Mucosa of descending colon (tissue), 3 donors: ENCODE data around the gene ENKD1. TPM values are rescaled to one million over a fixed set of nuclear protein-coding genes. Genes with fewer than 3 reads are reported as not detected.
A peak's percentile ranks its signal among the peaks of the same experiment; 100 is the strongest.

Source experiments
- ATAC-seq: fragments of 200-7000 bp; cut with Tn5 transposase; one replicate; pipeline ENCODE4 v1.9.1; 2020; ENCODE audit warnings: mild to moderate bottlenecking, moderate library complexity
- DNase-seq, 3 donors: peaks; one replicate each; pipeline ENCODE4 v3.0.0-alpha.2; 2020
- H3K36me3 ChIP-seq: fragments of 200-600 bp; one replicate; pipeline ENCODE4 v1.8.0; 2021; ENCODE audit warnings: low read depth, mild to moderate bottlenecking
- H3K4me1 ChIP-seq: fragments of 200-600 bp; one replicate; pipeline ENCODE4 v1.8.0; 2021; ENCODE audit warnings: low read depth, mild to moderate bottlenecking
- H3K4me3 ChIP-seq: fragments of 200-600 bp; one replicate; pipeline ENCODE4 v1.8.0; 2021; ENCODE audit warnings: mild to moderate bottlenecking
- H3K9me3 ChIP-seq: fragments of 200-600 bp; one replicate; pipeline ENCODE4 v1.8.0; 2021; ENCODE audit warnings: mild to moderate bottlenecking
- intact Hi-C, 2 donors: fragments of 100-400 bp; cut with DNase I in 1 of 2; cut with micrococcal nuclease in 1 of 2; formaldehyde crosslinking; loops; one replicate each; pipeline versions ENCODE4 v1.11.0 to v1.11.1; 2022; cut with DNase I, micrococcal nuclease
- total RNA-seq, 3 donors: library from RNA; stranded (reverse); fragmentation: NEBNext Ultra II Directional in 2 of 3; extraction: Animal tissue kit (Norgen Biotek cat#: 25700) in 2 of 3; gene quantifications; one replicate each; pipeline versions ENCODE4 v1.2.1 to v1.2.4, GENCODE V29; 2021 to 2023
- TF ChIP-seq, protein P1 (sequence below): fragments of 200-600 bp; IDR thresholded peaks from one replicate; pipeline ENCODE4 v1.8.0; 2022; ENCODE audit warnings: antibody characterized with exemption, mild to moderate bottlenecking
- donor health status: DM: no; HTN: no; CAD: no; lungs with moderate emphysema.
- donor health status: DM: no; HTN: no; CAD: no.
- donor health status: DM: no; HTN: yes; CAD: no.

Gene ENKD1
- total RNA-seq, 3 donors from 2014 or later, result 8.5 to 23.3 (median 9.0) TPM

DNA sequence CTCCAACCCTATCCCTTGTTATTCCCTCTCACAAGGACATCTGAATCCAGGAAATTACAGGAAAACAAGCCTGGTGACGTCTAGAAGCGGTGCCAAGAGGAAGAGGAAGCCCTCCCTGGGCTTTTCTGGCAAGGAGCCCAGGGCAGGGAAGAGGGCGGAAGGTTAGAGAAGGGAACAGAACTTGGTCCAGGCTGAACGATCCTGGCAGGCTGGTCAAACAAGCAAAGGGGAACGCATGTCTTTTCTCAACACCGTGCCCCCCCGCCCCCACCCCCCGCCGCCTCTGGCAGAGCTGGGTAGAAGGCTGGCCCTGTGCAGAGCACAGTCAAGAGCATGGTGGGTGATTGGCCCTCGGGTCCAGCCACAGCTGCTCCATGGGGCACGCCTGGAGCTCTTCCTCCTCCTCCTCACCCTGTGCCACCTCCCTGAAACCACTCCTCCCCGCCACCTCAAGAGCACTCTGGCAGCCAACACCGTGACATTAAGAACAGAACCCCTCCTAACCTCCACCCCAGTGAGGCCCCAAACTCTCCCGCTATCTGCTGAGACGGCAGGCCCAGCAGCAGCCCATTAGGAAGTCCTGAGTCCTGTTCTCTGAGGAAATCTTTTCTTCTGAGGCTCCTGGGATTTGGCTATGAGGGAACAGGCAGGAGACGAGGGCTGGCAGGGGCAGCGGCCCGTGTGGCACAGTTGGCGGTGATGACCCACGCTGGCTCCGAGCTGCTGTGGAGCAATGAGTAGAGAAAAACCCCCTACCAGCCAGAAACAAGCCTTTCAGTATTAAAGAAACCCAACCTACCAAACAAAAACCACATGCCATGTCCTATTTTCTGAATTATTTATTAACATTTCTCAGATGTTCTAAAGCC, 7.4 kb upstream of the ENKD1 start:
- intact Hi-C loops, result no loop called here
- no peaks in the 10 kb centered on the region for H3K36me3 ChIP-seq
- peak; percentile 84 to 86 (median 85) for DNase-seq
- ATAC-seq, result peak; percentile 75
- no peaks in the 10 kb centered on the region for H3K9me3 ChIP-seq
- TF ChIP-seq, protein P1, sequence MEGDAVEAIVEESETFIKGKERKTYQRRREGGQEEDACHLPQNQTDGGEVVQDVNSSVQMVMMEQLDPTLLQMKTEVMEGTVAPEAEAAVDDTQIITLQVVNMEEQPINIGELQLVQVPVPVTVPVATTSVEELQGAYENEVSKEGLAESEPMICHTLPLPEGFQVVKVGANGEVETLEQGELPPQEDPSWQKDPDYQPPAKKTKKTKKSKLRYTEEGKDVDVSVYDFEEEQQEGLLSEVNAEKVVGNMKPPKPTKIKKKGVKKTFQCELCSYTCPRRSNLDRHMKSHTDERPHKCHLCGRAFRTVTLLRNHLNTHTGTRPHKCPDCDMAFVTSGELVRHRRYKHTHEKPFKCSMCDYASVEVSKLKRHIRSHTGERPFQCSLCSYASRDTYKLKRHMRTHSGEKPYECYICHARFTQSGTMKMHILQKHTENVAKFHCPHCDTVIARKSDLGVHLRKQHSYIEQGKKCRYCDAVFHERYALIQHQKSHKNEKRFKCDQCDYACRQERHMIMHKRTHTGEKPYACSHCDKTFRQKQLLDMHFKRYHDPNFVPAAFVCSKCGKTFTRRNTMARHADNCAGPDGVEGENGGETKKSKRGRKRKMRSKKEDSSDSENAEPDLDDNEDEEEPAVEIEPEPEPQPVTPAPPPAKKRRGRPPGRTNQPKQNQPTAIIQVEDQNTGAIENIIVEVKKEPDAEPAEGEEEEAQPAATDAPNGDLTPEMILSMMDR, result no peak
- H3K4me1 ChIP-seq, result peaks cover 27% of the 10 kb centered on the region
- H3K4me3 ChIP-seq, result no peak overlapping the region

- Histone ChIP-seq H3K4me3 (no peak overlapping the region), H3K36me3 (no peaks in the 10 kb centered on the region), H3K9me3 (no peaks in the 10 kb centered on the region), H3K4me1 (peaks cover 24% of the 10 kb centered on the region)
- intact Hi-C loops, result no loop called here
- TF ChIP-seq, protein P1, result peak; percentile 66
- peak in 2 of 3 donors; percentile 82 to 84 for DNase-seq
- peak; percentile 61 for ATAC-seq
Observed at GRCh38 chr16:67672739-67673662, 6.5 kb upstream of the ENKD1 start.

DNA sequence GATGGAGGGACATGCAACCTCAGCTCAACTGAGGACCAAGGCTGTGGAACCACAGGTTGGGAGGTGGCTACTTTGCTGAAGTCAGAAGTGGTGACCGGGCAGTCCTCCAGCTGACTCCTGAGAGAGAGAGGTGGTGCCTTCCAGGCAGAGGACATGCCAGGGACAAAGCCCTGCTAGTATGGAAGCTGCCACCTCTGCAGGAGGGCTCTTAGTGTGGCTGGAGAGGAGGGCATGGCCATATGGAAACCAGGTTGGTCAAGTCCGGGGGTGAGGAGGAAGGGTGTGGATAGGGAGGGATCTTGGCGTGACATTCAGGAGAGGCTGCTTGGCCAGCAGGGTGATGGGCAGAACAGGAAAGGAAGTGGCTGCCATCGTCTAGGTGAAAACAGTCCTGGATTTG, 5.8 kb upstream of the ENKD1 start:
- no peaks in the 10 kb centered on the region for H3K36me3 ChIP-seq
- intact Hi-C loops, result no loop called here

DNA sequence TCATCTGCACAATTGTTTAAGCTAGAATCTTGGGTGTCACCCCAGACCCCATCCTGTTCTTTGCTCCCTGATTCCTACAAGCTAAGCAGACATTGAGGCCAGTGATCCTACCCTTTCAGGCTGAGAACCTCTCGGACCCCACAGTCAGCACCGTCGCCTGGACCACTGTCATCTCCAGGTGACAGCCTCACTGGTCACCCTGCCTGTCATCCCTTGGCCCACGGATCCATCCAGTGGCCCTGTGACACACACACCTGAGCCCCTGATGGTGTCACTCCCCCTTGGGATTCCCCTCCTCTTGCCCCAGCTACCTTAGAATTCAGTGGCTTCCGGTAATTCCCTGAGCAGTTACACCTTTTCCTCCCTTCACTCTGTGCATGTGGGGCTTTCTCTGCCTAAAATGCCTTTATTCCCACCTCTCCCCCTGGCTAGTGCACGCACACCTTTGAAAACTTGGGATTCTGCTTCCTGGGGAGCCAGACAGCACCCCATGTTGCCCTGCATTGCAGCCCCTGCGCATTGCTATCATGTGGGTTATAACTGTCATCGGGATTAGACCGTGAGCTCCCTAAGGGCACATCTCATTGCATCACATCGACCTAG, 3.0 kb upstream of the ENKD1 start:
- Histone ChIP-seq H3K4me1 (peaks cover 27% of the 10 kb centered on the region), H3K36me3 (no peaks in the 10 kb centered on the region), H3K9me3 (no peaks in the 10 kb centered on the region), H3K4me3 (no peak overlapping the region)
- intact Hi-C loops, result loop anchor here in 1 of 2 donors (10.0 kb wide), 1 partner anchor 125 kb away; no protein-coding TSS in a partner anchor
- DNase-seq (peak in 1 of 3 donors; percentile 21), ATAC-seq (no peak)
- TF ChIP-seq, protein P1, result no peak

More for the DNA sequence above, 5.8 kb upstream of the ENKD1 start:
- TF ChIP-seq, protein P1, result no peak
- Histone ChIP-seq H3K4me3 (no peak overlapping the region), H3K4me1 (peaks cover 29% of the 10 kb centered on the region), H3K9me3 (no peaks in the 10 kb centered on the region)
- ATAC-seq, result no peak
- no peak for DNase-seq

DNA sequence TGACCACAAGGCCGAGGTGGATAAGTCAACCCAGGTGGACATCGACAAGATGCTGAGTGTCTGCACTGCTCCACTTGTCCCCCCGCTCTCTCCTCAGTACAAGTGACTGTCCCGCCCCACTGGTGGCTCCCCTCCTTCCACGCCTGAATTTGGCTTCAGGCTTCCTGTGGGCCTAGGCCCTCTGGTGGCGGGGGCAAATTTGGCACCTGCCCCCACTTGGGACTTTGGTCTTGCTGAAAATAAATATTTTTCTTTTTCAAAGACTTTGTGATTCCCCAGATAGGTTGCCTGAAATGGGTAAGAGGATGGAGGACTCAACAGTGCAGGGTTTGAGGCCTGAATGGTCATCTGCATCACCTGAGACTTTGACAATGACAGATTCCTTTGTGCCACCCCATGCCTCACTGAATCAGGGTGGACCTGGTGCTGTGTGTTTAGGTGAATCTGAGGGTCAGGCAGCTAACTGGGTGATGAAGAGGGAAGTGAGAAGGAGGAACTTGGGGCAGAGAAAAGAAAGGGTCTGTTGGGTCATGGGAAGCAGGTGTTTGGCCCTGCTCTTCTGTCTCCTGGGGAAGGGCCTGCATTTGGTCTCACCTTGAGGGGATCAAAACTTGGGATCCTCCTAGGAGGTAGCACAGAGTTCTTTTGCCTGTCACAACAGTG, 2.1 kb upstream of the ENKD1 start:
- Histone ChIP-seq H3K4me3 (no peak overlapping the region), H3K36me3 (no peaks in the 10 kb centered on the region), H3K9me3 (no peaks in the 10 kb centered on the region), H3K4me1 (peaks cover 18% of the 10 kb centered on the region)
- intact Hi-C loops, result loop anchor here in 1 of 2 donors (10.0 kb wide), 1 partner anchor 124 kb away; no protein-coding TSS in a partner anchor
- TF ChIP-seq, protein P1, result no peak
- ATAC-seq, result no peak
- no peak for DNase-seq
